ENCODE results near the gene ZNF532. TPM values are rescaled to one million over a fixed set of nuclear protein-coding genes. Genes with fewer than 3 reads are reported as not detected.

ZNF532 gene
- total and polyA plus RNA-seq, 2 experiments from 2014 or later: 28.2 to 108 TPM

GRCh38 chr18:58892488-58892887 is 27.8 kb downstream of the ZNF532 start:
- H3K27me3 ChIP-seq: no peaks in the 10 kb centered on the region
- H3K36me3 ChIP-seq: no peaks in the 10 kb centered on the region
- H3K4me3 ChIP-seq: no peak overlapping the region
- H3K9me3 ChIP-seq (ENCODE audit: low read depth): no peaks in the 10 kb centered on the region
- no peak overlapping the region for H3K27ac ChIP-seq
- DNase-seq (ENCODE audit: low read depth in 1 of 2, low spot score in 1 of 2): no peak
- H3K4me1 ChIP-seq (ENCODE audit: low read depth): peaks cover 17% of the 10 kb centered on the region
- no peak for TF ChIP-seq CTCF (IDR thresholded peaks at IDR 0.05; ENCODE audit: low read depth, low read length)

- no peaks in the 10 kb centered on the region for H3K36me3 ChIP-seq
- H3K27ac ChIP-seq: no peak overlapping the region
- H3K4me3 ChIP-seq: no peak overlapping the region
- DNase-seq (ENCODE audit: low read depth in 1 of 2, low spot score in 1 of 2): no peak
- no peaks in the 10 kb centered on the region for H3K27me3 ChIP-seq
- no peak for TF ChIP-seq CTCF (IDR thresholded peaks at IDR 0.05; ENCODE audit: low read depth, low read length)
- no peaks in the 10 kb centered on the region for H3K9me3 ChIP-seq (ENCODE audit: low read depth)
- H3K4me1 ChIP-seq (ENCODE audit: low read depth): peaks cover 17% of the 10 kb centered on the region
Measured at GRCh38 chr18:58893388-58894099, 28.9 kb downstream of the ZNF532 start.

- Histone ChIP-seq H3K27me3 (no peaks in the 10 kb centered on the region), H3K4me1 (ENCODE audit: low read depth) (peaks cover 17% of the 10 kb centered on the region), H3K4me3 (no peak overlapping the region), H3K36me3 (no peaks in the 10 kb centered on the region), H3K9me3 (ENCODE audit: low read depth) (no peaks in the 10 kb centered on the region), H3K27ac (peak overlapping the region; percentile 67)
- no peak for DNase-seq (ENCODE audit: low read depth in 1 of 2, low spot score in 1 of 2)
- no peak for TF ChIP-seq CTCF (IDR thresholded peaks at IDR 0.05; ENCODE audit: low read depth, low read length)
Measured at GRCh38 chr18:58894930-58895329, 30.3 kb downstream of the ZNF532 start.

- H3K27ac ChIP-seq: peak overlapping the region; percentile 67
- no peak overlapping the region for H3K4me3 ChIP-seq
- no peak for DNase-seq (ENCODE audit: low read depth in 1 of 2, low spot score in 1 of 2)
- peaks cover 17% of the 10 kb centered on the region for H3K4me1 ChIP-seq (ENCODE audit: low read depth)
- H3K36me3 ChIP-seq: no peaks in the 10 kb centered on the region
- no peak for TF ChIP-seq CTCF (IDR thresholded peaks at IDR 0.05; ENCODE audit: low read depth, low read length)
- no peaks in the 10 kb centered on the region for H3K27me3 ChIP-seq
- H3K9me3 ChIP-seq (ENCODE audit: low read depth): no peaks in the 10 kb centered on the region
Measured at GRCh38 chr18:58895385-58895784, 30.7 kb downstream of the ZNF532 start.

- Histone ChIP-seq H3K36me3 (no peaks in the 10 kb centered on the region), H3K27ac (no peak overlapping the region), H3K27me3 (no peaks in the 10 kb centered on the region), H3K4me3 (no peak overlapping the region), H3K9me3 (ENCODE audit: low read depth) (no peaks in the 10 kb centered on the region), H3K4me1 (ENCODE audit: low read depth) (peaks cover 17% of the 10 kb centered on the region)
- DNase-seq (ENCODE audit: low read depth in 1 of 2, low spot score in 1 of 2): no peak
- TF ChIP-seq CTCF (IDR thresholded peaks at IDR 0.05; ENCODE audit: low read depth, low read length): no peak
Measured at GRCh38 chr18:58896268-58896667, 31.6 kb downstream of the ZNF532 start.

Measured in cardiac muscle cell (in vitro differentiated cells and primary cell).